HEK293T (cell line): ENCODE data around the gene RGS7.

Experiments
- CTCF ChIA-PET: fragments of 350-600 bp; formaldehyde crosslinking; extraction: SDS; loops from one replicate; lab custom pipeline; 2021; ENCODE audit warnings: antibody characterized with exemption, inconsistent platforms; lab: Yijun Ruan, JAX
- POLR2A ChIA-PET: fragments of 350-600 bp; formaldehyde crosslinking; extraction: SDS; loops from one replicate; lab custom pipeline; 2020; ENCODE audit warnings: antibody characterized with exemption, inconsistent platforms; lab: Yijun Ruan, JAX
- DNase-seq: peaks from one replicate; pipeline ENCODE4 v3.0.0; 2012; ENCODE audit warnings: mixed read lengths; ENCODE audit errors: extremely low spot score
- ARNT ChIP-seq: fragments of 450-650 bp; IDR thresholded peaks from 2 replicates; pipeline ENCODE4 v1.6.1; 2017; ENCODE audit warnings: mild to moderate bottlenecking
- BHLHE40 ChIP-seq: fragments of 450-650 bp; IDR thresholded peaks from 2 replicates; pipeline ENCODE4 v1.6.1; 2016; ENCODE audit warnings: mild to moderate bottlenecking, moderate library complexity, borderline replicate concordance
- CTBP1 ChIP-seq: fragments of 450-650 bp; IDR thresholded peaks from 2 replicates; pipeline ENCODE4 v1.6.1; 2016; ENCODE audit warnings: borderline replicate concordance
- ELF4 ChIP-seq: fragments of 450-650 bp; IDR thresholded peaks from 2 replicates; pipeline ENCODE4 v1.6.1; 2017; ENCODE audit warnings: antibody characterized with exemption
- FOXA1 ChIP-seq: fragments of 450-650 bp; IDR thresholded peaks from 2 replicates; pipeline ENCODE4 v1.6.1; 2016; ENCODE audit warnings: mild to moderate bottlenecking
- FOXK2 ChIP-seq: fragments of 450-650 bp; IDR thresholded peaks from 2 replicates; pipeline ENCODE4 v1.6.1; 2016; ENCODE audit warnings: mild to moderate bottlenecking
- FOXM1 ChIP-seq: fragments of 450-650 bp; IDR thresholded peaks from 2 replicates; pipeline ENCODE4 v1.6.1; 2017; ENCODE audit warnings: mild to moderate bottlenecking, borderline replicate concordance
- HDGF ChIP-seq: fragments of 450-650 bp; IDR thresholded peaks from 2 replicates; pipeline ENCODE4 v1.6.1; 2017; ENCODE audit warnings: antibody characterized with exemption, borderline replicate concordance
- L3MBTL2 ChIP-seq: fragments of 450-650 bp; conservative IDR thresholded peaks from 2 replicates; pipeline ENCODE4 v1.6.1; 2016; ENCODE audit warnings: mild to moderate bottlenecking
- LEF1 ChIP-seq: fragments of 450-650 bp; IDR thresholded peaks from 2 replicates; pipeline ENCODE4 v1.6.1; 2017; ENCODE audit warnings: mild to moderate bottlenecking, borderline replicate concordance
- NFRKB ChIP-seq: fragments of 450-650 bp; IDR thresholded peaks from 2 replicates; pipeline ENCODE4 v1.6.1; 2016; ENCODE audit warnings: mild to moderate bottlenecking, moderate library complexity
- SP1 ChIP-seq: fragments of 450-650 bp; IDR thresholded peaks from 2 replicates; pipeline ENCODE4 v1.6.1; 2017
- SUZ12 ChIP-seq: fragments of 450-650 bp; IDR thresholded peaks from 2 replicates; pipeline ENCODE4 v1.6.1; 2016; ENCODE audit warnings: mild to moderate bottlenecking
- TARDBP ChIP-seq: fragments of 450-650 bp; IDR thresholded peaks from 2 replicates; pipeline ENCODE4 v1.6.1; 2016
- ZNF384 ChIP-seq: fragments of 450-650 bp; IDR thresholded peaks from 2 replicates; pipeline ENCODE4 v1.6.1; 2016
- TF ChIP-seq, protein P1 (sequence below): fragments of 450-650 bp; IDR thresholded peaks from 2 replicates; pipeline ENCODE4 v1.6.1; 2016

The RGS7 gene

DNA sequence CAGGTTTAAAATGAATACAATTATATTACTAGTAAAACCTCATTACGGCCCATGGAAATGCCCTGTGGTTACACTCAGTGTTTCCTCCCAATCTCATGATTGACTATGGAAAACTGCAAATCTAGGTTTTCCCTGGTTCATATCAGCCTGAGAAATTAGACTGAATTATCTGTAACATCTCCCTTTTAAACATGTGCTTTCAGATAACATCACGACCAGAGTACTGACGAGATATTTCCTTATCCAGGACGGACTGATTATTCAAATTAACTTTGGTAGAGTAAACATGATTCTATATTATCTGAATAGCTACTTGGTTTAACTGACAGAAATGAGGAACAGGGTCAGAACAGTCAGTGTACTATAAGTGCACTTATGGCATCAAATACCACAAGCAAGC is 82.3 kb downstream of the RGS7 start:
- CTCF ChIA-PET, result no interaction called here
- DNase-seq, result no peak
- TF ChIP-seq TARDBP, result no peak
- no peak for TF ChIP-seq SP1
- no peak for TF ChIP-seq CTBP1
- TF ChIP-seq FOXK2, result no peak
- TF ChIP-seq LEF1, result no peak
- TF ChIP-seq, protein P1, sequence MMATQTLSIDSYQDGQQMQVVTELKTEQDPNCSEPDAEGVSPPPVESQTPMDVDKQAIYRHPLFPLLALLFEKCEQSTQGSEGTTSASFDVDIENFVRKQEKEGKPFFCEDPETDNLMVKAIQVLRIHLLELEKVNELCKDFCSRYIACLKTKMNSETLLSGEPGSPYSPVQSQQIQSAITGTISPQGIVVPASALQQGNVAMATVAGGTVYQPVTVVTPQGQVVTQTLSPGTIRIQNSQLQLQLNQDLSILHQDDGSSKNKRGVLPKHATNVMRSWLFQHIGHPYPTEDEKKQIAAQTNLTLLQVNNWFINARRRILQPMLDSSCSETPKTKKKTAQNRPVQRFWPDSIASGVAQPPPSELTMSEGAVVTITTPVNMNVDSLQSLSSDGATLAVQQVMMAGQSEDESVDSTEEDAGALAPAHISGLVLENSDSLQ, result no peak
- no peak for TF ChIP-seq NFRKB
- no peak for TF ChIP-seq ELF4
- TF ChIP-seq BHLHE40, result no peak
- TF ChIP-seq FOXM1, result no peak
- no peak for TF ChIP-seq ARNT
- POLR2A ChIA-PET, result no interaction called here

DNA sequence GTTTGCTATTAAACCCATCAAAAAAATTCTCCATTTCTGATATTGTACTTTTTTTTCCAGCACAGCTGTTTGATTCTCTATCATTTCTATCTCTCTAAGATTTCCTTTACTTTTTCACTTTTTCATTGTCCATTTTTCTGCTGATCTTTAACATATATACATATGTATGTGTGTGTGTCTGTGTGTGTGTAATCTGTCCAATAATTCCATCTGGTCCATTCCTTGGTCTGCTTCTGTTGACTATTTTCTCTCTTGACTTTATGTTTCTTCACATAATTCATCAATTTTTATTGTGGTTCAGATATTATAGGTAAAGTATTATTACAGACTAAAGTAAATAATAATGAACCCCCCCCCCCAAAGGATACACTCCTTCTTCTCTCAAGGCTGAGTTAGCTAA is 84.2 kb downstream of the RGS7 start:
- CTCF ChIA-PET, result no interaction called here
- no peak for TF ChIP-seq L3MBTL2
- TF ChIP-seq LEF1, result no peak
- TF ChIP-seq FOXK2, result no peak
- no peak for TF ChIP-seq CTBP1
- TF ChIP-seq ZNF384, result no peak
- TF ChIP-seq NFRKB, result no peak
- TF ChIP-seq TARDBP, result no peak
- TF ChIP-seq, protein P1, result no peak
- no peak for TF ChIP-seq SP1
- no peak for TF ChIP-seq ELF4
- TF ChIP-seq SUZ12, result no peak
- POLR2A ChIA-PET, result no interaction called here
- no peak for DNase-seq

- no peak for TF ChIP-seq FOXM1
- no peak for TF ChIP-seq NFRKB
- no peak for TF ChIP-seq SUZ12
- TF ChIP-seq SP1, result no peak
- no peak for TF ChIP-seq TARDBP
- TF ChIP-seq LEF1, result no peak
- TF ChIP-seq ELF4, result no peak
- TF ChIP-seq, protein P1, result no peak
- no peak for TF ChIP-seq HDGF
- TF ChIP-seq FOXK2, result no peak
- no peak for TF ChIP-seq L3MBTL2
- DNase-seq, result no peak
- ChIA-PET POLR2A (no interaction called here), CTCF (no interaction called here)
Measured at GRCh38 chr1:241271427-241271826, 85.6 kb downstream of the RGS7 start.

DNA sequence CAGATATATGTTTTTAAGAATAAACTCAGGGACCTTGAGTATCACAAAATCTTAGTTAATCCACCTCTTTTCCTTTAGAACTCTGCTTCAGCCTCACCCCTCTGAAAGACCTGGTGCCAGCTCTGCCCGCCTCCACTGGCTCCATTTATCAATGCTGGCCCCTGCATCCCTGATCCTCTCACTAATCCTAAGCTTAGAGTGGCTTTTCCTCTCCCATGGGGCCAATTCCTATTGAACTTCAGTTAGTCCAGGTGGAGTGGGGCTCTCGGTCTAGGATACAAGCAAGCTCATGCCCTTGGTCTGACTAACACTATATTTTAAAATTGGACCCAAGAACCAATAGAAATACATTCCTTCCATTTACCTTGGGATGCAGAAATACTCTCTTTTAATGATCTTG is 87.0 kb downstream of the RGS7 start:
- no peak for TF ChIP-seq NFRKB
- no peak for TF ChIP-seq BHLHE40
- no peak for TF ChIP-seq LEF1
- no peak for TF ChIP-seq ELF4
- TF ChIP-seq SP1, result no peak
- no peak for TF ChIP-seq FOXK2
- TF ChIP-seq L3MBTL2, result no peak
- no peak for TF ChIP-seq CTBP1
- no peak for TF ChIP-seq FOXM1
- no peak for TF ChIP-seq HDGF
- TF ChIP-seq ZNF384, result no peak
- TF ChIP-seq, protein P1, result no peak
- no peak for TF ChIP-seq TARDBP
- TF ChIP-seq SUZ12, result no peak
- TF ChIP-seq ARNT, result no peak
- no peak for TF ChIP-seq FOXA1
- ChIA-PET POLR2A (no interaction called here), CTCF (no interaction called here)
- no peak for DNase-seq

DNA sequence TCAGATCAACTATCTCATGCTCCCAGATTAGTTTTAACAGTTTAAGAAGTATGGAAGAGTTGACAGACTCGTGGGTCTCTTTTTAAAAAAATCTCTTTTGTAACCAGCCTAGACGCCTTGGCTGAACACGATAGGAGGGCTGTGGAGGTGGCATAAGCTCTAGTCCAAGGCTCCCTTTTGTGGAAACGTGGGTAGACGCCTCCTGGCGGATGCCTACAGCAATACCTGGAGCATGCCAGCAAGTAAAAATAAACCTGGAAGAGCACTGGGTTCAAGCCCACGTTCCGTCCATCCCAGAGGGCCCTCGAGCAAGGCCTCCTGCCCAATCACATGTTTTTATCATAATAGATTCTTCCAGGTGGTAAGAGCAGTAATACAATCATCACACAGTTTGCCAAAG is 87.9 kb downstream of the RGS7 start:
- CTCF ChIA-PET, result no interaction called here
- POLR2A ChIA-PET, result no interaction called here
- peak; percentile 56 for DNase-seq
- TF ChIP-seq ELF4 (no peak), SP1 (no peak), FOXA1 (no peak), LEF1 (no peak), ZNF384 (no peak), ARNT (no peak), L3MBTL2 (no peak), CTBP1 (no peak), HDGF (no peak), SUZ12 (no peak), NFRKB (no peak)

DNA sequence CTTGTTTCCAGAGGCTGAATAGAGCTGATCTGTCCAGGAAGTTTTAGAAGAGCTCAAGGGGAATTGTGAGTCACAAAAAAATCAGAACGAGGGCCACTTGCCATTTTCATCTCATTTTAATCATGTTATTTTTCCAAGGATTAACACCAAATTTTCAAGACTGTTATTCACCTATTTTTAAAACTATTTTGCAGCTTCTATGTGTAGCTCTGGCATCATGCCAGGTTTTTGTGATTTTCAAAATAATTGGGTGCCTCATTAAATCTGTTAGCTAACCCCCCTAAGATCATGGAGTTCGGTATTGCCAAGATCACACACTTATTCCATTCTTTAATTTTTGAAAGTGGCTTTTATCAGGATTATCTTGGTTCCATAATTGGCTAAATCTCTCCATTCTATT is 90.9 kb downstream of the RGS7 start:
- POLR2A ChIA-PET, result no interaction called here

More for the DNA sequence above, 90.9 kb downstream of the RGS7 start:
- DNase-seq, result no peak
- CTCF ChIA-PET, result no interaction called here
- TF ChIP-seq LEF1, result no peak
- no peak for TF ChIP-seq FOXA1
- TF ChIP-seq ZNF384, result no peak
- no peak for TF ChIP-seq SP1
- TF ChIP-seq FOXM1, result no peak
- no peak for TF ChIP-seq SUZ12
- TF ChIP-seq TARDBP, result no peak
- TF ChIP-seq, protein P1, result no peak
- TF ChIP-seq ARNT, result no peak
- TF ChIP-seq L3MBTL2, result no peak
- TF ChIP-seq ELF4, result no peak
- TF ChIP-seq CTBP1, result no peak
